ENCODE measurements around the gene LIMS2. TPM values are rescaled to one million over a fixed set of nuclear protein-coding genes. Genes with fewer than 3 reads are reported as not detected.

LIMS2 gene
- total RNA-seq, 1 donor from 2014 or later: 112 TPM

DNA sequence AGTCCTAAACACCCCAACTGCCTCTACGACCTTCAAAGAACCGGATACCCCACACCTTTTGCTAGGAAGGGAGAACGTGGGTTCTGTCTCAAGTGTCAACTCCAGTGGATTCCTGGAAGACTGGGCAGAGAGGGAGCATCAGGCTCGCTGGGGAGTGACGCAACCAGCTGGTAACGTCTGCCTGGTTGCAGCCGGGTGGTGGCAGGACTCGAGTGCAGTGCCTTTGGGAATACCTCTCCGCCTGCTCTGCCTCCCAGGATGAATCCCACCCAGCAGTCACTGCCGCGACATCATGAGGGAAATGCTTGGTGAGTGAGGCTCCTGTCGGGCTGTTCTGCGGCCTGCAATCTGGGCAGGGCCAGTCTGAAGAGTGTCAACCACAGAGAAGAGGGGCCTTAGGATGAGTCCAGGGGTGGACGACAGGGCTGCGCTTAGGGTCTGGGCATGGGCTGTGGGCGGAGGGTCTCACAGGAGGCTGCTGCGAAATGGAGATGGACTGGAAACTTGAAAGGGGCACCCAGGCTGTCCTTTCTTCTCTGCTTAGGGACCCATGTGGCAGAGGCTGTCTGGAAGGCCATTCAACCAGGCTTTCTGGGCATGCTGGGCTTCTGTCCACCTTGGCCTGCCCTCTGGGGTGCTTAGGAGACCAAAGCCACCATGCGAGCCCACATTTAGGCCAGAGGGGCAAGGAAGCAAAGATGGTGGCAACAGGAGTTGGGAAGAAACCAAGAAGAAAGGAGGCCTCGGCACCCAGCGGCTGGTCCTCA lies 16.5 kb downstream of the LIMS2 start:
- DNase-seq (ENCODE audit: low spot score): no peak

DNA sequence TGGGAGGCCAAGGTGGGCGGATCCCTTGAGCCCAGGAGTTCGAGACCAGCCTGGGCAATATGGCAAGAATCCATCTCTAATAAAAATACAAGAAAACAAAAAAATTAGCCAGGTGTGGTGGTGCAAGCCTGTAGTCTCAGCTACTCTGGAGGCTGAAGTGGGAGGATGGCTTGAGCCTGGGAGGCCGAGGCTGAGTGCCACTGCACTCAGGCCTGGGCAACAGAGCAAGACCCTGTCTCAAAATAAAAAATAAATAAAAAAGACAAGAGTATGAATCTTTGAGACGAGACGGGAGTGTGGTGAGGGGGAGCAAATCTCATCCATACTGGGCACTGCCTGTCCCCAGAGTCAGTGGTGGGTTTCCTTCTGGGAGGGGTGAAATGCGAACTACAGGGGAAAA lies 17.2 kb downstream of the LIMS2 start:
- no peak for DNase-seq (ENCODE audit: low spot score)

DNA sequence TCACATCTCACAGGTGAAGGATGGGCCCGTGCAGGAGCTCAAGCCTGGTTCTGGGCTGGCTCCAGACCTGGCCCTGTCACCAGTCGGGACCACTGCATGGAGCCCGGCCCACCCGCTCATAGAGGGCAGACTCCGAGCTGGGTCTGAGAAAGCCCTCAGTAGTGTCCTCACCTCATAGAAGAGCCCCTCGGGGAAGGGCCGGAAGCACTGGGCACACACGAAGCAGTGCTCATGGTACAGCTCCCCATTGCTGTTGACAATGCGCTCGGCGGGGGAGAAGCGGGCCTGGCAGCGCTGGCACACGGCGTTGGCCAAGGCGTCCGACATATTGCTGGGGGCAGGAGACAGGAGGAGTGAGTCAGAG lies 18.1 kb downstream of the LIMS2 start:
- no peak for DNase-seq (ENCODE audit: low spot score)

DNA sequence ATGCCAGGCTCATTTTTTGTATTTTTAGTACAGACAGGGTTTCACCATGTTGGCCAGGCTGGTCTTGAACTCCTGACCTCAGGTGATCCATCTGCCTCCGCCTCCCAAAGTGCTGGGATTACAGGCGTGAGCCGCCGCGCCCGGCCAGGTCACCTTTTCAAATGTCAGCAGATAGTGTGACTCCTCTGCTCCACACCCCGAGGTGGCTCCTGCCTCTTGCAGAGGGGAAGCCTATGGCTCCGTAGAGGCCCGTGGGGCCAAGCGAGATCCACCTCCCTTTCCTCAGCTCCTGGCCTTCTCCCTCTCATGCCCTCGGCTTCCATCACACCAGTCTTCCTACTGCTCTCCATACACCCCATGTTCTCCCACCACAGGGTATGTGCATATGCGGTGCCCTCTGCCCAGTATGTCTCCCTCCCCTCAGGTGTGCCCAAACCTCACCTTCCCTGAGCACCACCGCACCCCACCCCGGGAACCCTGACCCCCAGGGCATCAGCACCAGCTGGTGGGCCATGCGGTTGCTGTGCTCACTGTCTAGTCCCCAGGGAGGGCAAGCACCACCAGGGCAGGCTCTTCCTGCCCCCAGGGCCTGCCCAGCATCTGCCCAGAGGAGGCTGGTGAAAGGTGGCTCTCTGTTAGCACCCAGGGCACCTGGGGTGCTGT lies 18.6 kb downstream of the LIMS2 start:
- no peak for DNase-seq (ENCODE audit: low spot score)

DNA sequence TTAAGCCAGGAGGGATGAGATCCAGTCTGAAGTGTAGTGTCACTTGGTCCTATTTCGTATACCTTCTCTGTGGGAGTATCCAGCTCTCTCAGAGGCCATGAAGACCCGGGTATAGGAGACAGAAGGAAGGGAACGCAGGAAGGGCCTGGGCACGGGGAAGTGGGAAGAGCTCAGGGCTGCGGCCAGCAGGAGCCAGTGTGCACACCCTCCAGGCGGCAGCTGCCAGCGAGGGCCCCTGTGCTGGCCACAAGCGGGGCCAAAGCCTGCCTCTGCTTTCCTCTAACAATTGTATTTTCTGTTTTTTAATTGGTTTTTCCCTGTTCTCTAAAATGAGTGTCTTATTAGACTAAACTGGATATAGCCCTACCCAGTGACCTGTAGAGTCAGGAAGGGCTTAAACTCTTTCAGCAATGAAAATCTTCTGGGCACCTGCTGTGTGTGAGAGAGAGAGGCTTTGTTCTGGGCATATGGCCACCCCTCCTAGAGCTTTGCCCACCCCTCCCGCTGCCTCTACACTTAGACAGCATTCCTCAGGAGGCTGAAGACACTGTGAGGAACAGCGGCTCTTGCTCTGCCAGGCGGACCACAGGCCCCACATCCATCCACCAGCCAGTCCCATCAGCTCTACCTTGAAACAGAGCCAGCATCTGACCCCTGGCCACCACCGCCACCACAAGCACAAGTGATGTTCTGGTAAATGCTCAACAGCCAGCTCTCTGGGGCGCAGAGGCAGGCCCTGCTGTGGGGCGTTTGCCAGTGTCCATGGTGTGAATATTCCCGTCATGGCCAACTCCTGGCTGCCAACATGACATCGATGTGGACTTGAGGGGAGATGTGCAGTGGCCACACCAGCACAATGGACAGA lies 19.9 kb downstream of the LIMS2 start:
- DNase-seq (ENCODE audit: low spot score): no peak

DNA sequence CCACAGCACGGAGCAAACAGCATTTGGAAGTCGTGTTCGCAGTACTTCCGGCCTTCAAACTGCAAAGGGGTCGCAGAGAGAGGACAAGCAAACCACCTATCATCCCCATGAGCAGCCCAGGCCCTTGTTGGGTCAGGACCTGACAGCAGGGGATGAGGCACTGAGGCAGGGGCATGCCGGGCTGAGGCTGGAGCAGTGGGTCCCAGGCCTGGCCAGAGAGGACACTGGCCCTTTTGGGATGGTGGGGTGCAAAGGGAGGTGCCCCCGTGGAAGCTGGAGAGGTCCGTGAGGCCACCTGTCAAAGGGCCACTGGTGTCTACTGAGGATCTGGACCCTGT lies 20.5 kb downstream of the LIMS2 start:
- no peak for DNase-seq (ENCODE audit: low spot score)

DNA sequence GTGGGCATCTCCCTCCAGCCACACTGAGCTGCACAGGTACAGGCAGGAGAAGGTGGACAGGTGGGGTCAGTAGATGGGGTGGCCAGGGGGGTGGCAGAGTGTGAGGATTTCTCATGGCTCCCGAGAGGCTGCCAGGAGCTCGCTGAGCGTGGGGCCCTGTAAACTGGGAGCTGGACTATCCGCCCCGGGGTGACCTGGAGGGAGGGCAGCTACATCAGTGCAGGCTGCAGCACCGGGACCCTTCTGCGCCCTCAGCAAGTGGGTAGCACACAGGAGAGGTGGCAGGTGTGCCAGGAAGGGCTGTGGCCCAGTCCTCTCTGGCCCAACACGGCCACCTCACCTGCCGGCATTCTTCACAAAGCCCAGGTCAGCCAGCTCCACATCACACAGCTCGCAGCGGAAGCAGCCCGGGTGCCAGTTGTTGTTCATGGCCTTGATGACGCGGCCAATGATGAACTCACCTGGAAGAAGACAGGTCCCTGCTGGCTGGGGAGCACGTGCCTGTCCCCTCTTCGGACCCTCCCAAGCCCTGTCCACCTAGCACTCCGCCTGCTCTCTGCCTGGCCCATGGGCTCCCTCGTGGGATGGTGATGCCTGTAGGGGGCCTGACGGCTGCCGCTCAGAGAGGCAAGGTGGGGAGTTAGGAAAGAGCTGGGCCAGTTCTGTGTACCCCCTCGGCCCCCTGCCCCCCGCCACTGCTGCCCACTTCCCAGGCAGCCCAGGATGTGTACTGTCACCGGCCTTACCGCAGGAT lies 21.1 kb downstream of the LIMS2 start:
- DNase-seq (ENCODE audit: low spot score): no peak

DNA sequence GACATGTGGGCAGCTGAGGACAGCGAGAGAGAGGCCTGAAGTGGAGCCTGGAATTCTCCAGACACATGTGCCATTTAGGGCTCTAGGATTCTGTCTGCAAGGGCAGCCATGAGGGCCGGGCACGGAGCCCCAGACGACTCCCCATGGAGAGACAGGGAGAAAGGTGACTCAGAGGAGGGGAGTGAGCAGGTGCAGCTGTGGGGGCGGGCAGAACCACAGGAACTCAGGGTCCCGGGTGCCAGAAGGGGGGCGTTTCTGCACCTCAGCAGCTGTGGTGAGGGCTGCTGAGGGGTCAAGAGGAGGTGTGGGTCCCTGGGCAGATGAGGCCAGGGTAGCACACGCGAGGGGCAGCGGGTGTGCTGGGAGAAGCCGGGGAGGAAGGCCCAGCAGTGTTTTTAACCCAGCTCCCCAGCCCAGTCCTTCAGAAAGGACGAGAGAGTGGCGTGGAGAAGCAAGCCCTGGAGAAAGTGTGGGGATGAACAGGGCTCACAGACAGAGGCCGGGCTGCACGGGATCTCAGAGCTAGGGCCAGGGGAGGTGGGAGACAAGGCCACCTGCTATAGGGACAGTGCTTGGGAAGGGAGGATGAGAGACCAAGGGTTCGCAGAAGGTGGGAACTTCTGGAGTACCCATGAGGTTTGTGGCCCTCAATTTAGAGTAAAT lies 21.8 kb downstream of the LIMS2 start:
- DNase-seq (ENCODE audit: low spot score): no peak

DNA sequence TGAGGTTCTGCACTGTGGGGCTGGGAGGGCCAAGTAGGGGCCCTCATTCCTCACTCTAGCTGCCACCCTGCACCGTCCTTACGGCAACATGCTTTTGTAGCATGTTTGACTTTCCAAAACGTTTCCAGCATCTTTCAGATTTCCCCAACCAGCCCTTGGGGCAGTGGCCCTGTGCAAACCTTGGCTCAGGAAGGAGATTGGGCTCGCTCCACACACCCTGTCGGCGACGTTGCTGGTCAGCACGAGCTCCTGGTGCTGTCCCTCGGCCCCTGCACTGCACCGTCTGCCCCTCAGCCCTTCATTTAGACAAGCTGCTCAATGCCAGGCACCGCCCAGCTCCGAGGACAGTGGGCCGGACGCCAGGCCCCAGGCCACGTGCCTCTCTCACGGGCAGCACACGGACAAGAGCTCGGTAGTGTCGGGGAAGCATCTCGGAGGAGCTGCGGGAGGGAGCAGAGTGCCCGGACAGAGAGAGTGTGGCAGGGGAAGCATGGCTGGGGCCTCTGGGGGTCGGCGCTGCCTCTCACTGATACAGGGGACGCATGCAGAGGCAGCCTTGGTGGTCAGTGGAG lies 22.5 kb downstream of the LIMS2 start:
- DNase-seq (ENCODE audit: low spot score): no peak

DNA sequence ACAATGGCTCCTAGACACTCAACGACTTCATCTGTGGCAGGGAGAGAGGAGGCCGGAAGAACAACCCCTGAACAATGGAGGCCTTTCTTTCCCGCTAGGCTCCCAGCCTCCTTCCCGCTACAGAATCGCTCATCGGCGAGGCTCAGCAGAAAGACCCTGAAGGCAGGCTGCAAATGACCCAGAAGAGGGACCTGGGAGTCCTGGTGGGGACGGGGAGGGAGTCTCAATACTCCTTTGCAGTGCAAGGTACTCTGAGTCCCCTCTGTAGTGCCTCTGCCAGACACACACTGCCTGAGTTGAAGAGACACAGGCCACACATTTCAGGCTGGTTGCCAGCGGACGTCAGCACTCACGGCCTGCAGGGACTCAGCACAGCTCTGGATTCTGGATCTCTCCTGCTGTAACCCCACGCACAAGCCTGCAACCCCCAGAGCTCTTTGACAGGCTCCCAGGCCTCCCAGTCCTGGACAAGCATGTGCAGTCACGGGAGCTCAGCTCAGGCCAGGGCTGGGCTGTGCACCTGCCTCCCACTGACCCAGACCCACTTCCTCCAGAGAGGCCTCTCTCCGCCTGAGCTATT lies 23.3 kb downstream of the LIMS2 start:
- no peak for DNase-seq (ENCODE audit: low spot score)

DNA sequence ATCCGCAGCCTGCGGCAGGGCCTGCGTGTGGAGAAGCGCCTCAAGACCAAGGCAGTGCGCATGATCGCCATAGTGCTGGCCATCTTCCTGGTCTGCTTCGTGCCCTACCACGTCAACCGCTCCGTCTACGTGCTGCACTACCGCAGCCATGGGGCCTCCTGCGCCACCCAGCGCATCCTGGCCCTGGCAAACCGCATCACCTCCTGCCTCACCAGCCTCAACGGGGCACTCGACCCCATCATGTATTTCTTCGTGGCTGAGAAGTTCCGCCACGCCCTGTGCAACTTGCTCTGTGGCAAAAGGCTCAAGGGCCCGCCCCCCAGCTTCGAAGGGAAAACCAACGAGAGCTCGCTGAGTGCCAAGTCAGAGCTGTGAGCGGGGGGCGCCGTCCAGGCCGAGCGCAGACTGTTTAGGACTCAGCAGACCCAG lies 23.9 kb downstream of the LIMS2 start:
- DNase-seq (ENCODE audit: low spot score): no peak

DNA sequence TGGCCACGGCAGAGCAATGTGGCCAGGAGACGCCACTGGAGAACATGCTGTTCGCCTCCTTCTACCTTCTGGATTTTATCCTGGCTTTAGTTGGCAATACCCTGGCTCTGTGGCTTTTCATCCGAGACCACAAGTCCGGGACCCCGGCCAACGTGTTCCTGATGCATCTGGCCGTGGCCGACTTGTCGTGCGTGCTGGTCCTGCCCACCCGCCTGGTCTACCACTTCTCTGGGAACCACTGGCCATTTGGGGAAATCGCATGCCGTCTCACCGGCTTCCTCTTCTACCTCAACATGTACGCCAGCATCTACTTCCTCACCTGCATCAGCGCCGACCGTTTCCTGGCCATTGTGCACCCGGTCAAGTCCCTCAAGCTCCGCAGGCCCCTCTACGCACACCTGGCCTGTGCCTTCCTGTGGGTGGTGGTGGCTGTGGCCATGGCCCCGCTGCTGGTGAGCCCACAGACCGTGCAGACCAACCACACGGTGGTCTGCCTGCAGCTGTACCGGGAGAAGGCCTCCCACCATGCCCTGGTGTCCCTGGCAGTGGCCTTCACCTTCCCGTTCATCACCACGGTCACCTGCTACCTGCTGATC lies 24.4 kb downstream of the LIMS2 start:
- no peak for DNase-seq (ENCODE audit: low spot score)

DNA sequence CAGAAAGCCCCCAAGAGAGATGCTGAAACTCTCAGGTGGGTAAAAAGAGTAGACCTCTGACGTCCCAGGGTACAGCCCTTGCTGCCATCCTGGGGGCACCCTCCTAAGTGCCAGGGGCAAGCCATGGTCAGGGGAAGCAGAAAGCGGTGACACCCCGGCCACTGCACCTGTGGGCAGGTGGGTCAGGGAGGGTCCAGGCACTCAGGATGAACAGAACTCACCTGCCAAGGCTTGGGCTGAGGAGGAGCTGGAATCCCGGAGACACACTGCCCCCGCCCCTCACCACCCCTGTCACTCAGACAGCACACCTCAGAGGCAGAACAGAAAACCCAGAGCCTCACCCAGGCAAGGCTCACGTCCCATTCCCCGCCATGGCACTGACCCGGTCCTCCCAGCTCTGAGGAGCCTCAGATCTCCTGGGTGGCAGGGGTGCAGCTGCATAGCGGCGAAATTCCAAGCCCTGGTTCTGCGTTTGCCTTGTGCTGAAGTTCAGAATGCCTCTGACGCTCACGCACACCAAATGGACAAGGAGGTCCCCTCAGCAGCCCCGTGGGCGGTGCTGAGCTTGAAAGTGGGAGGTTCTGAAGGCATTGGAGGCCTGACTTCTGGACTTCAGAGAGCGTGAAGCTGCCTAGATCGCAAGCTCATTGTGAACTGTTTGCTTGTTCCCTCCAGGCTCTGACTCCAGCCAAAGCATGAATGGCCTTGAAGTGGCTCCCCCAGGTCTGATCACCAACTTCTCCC lies 25.1 kb downstream of the LIMS2 start:
- DNase-seq (ENCODE audit: low spot score): no peak

DNA sequence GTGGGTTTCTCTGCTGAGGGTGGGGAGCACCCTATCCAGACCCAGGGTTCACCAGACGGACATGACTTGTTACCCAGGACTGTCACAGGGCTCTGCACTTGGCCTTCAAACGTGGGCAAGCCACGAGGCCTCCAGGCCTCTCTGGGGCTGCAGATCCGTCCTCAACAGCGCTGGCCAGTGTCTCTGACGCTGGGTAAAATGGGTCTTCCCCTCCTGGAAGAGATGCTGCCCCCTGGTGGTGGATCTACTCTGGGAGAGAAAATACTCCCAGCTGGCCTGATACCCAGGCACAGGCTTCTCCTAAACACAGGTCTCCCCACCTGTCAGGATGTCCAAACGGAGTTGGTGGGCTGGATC lies 25.7 kb downstream of the LIMS2 start:
- DNase-seq (ENCODE audit: low spot score): peak; percentile 89

DNA sequence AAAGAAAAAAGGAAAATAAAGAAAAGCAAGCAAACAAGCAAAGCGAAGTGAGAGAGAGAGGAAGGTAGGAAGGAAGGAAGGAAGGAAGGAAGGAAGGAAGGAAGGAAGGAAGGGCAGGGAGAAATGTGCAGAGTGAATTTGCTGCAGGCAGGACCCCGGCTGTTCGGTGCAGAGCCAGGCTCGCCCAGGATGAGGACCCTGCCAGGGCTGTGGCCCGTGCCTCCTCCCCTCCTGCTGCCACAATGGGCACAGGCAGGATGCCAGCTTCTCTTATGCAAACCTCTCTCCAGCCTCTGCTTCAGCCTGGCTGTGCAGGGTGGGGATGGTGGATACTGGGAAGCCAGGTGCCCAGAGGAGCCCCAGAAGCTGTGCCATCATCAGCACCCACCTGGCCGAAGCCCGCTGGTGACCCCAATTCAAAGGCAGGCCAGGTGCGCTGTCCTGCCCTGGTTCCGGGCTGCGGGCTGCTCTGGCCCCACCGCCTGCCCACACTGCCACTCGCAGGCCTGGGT lies 26.2 kb downstream of the LIMS2 start:
- no peak for DNase-seq (ENCODE audit: low spot score)

DNA sequence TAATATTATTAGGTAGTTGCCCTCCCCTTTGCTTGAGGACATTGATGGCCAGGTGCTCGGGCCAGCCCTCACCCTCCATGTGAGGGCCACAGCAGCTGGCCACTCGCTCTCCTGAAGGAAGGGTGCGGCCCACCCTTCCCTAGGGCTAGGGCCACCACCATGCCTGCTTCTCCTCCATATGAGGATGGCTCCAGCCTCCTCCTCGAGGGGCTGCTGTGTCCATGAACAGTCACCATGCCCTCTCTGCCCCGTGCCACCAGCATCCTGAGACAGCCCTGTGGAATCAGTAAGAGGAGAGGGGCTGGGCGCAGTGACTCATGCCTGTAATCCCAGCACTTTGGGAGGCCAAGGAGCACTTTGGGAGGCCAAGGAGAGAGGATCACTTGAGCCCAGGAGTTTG lies 27.0 kb downstream of the LIMS2 start:
- DNase-seq (ENCODE audit: low spot score): no peak

DNA sequence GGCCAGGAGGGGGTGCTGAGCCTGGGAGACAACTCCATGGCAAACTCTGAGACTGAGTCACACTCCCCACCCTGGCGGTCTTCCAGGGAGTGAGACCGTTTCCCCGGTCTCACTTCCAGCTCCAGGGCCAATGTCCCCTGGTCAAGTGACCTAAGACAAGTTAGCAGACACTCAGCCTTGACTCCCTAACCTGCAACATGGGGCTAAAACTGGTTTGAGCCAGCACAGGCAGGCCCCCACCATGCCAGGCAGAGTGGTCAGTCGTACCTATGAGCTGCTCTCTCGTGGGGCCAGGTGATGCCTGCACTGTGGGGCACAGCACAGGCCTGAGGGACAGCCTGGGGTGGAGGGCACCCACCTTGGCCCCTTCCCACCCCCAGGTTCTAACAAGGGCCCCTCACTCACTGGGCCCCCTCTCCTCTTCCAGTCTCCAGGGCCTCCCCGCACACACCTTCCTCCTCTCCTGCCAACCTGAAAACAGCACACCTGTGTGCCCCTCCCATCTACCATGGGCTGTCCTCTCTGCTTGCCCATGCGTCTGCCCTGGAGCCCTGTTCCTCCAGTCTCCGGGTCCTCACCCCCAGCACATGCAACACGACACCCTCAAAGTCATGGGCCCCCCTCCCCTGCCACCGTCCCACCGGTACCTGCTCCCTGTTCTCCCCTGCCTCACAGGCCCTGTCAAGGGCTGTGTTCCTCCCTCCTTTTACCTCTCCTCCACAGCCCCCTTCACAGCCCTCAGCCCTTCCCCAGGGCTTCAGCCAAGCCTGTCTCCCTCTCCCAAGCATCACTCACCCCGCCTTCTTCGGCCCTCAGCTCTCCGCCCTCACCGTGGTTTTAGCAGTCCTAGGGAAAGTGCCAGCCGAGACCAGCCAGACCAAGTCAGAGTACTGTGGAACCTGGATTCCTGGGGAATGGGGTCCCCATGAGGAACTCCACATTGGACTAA lies 27.8 kb downstream of the LIMS2 start:
- no peak for DNase-seq (ENCODE audit: low spot score)

DNA sequence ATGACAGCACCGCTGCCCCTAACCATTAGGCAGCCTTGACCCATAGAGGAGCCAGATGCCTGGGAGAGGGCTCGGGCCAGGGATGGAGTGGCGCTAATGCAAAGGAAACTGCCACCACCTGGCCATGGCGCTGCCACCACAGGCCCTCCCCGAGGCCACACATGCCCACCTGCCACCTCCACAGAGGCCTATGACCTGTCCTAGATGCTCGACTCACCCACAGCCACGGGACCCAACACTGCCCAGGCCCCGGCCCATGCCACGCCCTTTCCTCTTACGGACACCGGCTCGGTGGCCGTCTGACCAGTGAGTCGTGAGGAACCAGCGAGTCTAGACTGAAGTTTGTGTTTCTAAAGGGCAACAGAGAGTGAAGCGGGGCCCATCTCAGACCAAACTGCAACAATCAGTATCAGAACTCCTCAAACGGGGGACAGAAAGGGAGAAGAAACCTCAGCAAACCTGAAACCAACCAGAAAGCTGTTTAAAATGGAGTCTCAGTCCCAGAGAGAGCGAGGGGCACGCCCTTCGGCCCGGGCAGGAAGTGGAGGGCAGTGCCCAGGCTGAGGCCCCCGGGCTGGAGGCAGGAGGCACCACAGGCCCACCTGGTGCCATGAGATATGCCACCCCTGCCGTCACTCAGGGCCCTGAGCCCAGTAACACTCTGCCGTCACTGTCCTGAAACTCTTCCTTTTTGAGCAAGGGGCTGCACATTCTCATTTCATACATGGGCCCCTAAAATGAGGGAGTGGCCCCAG lies 28.7 kb downstream of the LIMS2 start:
- DNase-seq (ENCODE audit: low spot score): no peak
